Measurements from ENCODE around the gene MORN5.

The MORN5 gene

DNA sequence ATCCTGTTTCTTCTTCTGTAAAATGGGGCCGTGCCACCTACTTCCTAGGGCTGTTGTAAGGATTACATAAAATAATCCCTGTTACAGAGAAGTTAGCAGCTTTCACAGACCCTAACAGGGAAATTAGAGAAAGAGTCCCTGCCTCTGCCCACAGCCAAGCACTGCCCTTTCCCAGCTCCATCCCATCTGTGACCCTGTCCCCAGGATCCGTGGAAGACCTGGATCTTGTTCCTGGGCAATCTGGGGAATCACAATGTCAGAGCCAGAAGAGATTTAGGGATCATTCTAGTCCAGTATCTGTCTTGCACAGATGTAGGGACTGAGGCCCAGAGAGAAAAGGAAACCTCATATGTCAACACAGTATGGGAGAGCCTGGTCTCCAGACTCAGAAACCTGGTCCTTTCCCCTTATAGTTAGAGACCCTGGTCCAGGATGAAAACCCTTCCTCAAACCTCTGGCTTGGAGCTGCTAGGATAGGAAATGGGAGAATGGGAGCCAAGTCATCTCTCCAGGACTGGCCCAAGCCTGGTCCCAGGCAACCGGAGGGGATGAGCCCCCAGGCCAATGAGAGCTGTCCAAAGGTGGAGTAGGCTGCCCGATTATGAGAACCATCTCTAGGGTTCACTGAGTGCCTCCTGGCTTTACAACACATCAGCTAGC lies 56.6 kb downstream of the MORN5 start:
- DNase-seq (ENCODE audit: low read depth), result no peak

DNA sequence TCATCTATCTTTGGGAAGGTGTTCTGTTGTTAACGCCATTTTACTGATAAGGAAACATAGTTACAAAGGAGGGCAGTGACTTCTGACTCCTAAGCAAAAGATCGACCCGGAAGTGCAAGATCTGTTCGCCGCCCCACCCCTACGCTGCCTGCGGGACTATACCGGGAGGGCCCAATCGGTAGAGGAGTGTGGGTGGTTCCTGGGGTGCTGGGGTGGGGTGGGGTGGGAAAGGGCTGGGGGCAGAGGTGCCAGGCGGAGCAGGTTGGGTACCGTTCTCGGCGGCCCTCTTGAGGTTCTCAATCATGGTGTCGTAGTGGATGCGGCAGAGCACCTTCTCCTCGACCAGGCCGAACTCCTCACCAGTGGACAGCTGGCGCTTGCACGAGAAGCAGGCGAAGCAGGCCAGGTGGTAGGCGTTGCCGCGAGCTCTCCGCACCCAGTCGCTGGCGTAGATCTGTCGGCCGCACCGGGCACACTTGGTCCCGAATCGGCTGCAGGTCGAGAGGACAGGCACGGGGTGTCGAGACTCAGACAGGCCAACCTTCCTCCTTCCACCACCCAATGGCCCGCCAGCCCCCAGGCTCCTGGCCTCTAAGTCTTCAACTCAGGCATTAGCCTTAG lies 57.2 kb downstream of the MORN5 start:
- no peak for DNase-seq (ENCODE audit: low read depth)

DNA sequence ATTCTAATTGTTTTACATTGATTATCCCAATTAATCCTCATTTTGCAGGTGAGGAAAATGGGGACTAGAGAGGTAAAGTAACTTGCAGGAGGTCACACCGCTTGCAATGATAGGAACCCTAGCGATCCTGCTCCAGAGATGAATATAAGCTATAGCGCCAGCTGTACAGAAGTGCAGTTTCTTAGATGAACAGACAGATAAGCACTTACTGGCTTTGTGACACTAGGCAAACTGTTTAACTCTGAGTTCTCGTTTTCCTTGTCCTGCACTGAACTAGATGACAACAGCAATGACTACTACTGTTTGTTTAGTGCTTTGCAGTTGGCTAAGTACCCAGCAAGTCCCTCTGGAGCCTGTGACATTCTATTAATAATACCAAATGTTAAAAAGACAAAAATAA lies 57.9 kb downstream of the MORN5 start:
- no peak for DNase-seq (ENCODE audit: low read depth)

DNA sequence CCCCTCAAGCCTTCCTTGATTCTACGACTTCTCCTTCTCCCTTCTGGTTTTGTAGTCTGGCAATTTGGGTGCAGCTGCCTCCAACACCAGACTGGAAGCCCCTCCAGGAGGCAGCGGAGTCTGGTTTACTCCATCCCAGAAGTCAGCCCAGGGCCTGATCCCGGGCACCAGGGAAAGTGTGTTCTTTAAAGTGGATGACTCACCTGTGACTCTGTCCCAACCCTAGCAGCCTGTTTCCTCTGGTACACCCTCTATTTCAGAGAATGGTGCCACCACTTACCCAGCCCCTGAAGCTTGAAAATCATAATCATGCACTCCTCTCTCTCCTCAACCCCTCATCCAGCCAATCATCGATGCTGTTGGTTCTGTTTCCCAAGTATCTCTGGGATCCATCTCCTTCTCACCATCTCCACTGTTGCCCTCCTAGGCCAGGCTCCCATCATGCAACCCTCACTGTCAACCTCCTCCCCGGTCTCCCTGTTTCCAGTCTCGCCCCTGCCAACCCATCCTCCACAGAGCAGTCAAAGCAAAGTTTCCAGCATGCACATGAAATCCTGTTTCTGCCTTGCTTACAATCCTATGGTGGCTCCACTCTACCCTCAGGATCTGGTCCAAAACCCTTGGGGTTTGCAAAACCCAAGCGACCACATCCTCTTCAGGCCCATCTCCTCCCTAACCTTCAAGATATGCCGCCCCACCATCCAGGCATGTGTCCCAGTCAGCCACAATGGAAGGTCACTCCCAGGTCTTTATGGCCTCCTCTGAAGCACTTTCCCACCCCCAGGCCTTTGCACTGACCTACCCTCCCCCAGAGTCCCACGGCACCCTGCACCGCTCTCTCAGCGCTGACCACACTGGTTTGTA lies 58.6 kb downstream of the MORN5 start:
- no peak for DNase-seq (ENCODE audit: low read depth)

DNA sequence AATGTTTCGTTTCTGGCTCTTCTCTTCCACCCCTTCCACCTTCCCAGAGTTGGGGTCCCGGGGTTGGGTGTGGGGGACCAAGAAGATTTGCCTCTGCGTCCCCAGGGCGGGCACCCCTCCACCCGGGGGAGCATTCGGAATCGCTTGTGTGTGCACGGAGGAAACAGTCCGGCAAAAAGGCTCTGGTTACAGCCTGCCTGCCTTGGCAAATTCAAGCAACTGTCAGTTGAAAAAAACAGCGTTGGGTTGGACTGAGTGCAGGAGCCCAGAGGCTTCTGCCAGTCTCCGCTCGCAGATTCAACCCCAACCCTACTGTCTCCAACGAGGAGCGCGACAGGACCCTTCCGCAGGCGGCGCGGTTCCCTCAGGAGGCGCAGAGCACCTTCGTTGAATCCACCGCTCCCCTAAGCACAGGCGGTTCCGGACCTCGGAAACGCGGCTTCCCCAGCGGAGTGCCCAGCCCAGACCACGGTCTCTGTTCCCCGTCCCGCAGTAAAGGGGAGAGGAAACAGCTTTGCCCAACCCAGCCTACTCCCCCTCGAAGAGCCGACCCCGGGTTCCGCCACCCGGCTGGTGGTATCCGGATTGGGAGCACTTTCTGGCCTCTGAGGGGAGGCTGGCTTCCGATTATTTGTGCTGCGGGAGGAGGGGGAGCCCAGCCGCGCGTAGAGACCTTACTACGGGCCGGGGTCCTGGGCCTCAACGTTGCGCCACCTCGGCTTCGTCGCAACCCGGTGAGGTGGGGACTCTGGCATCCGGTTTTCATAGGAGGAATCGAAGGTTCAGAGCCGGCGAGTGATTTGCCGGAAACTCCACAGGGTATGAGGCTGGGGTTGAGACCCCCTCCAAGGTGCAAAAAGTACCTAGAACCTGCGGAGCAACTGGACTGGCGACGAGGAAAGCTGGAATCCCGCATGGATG lies 59.5 kb downstream of the MORN5 start:
- DNase-seq (ENCODE audit: low read depth), result no peak

DNA sequence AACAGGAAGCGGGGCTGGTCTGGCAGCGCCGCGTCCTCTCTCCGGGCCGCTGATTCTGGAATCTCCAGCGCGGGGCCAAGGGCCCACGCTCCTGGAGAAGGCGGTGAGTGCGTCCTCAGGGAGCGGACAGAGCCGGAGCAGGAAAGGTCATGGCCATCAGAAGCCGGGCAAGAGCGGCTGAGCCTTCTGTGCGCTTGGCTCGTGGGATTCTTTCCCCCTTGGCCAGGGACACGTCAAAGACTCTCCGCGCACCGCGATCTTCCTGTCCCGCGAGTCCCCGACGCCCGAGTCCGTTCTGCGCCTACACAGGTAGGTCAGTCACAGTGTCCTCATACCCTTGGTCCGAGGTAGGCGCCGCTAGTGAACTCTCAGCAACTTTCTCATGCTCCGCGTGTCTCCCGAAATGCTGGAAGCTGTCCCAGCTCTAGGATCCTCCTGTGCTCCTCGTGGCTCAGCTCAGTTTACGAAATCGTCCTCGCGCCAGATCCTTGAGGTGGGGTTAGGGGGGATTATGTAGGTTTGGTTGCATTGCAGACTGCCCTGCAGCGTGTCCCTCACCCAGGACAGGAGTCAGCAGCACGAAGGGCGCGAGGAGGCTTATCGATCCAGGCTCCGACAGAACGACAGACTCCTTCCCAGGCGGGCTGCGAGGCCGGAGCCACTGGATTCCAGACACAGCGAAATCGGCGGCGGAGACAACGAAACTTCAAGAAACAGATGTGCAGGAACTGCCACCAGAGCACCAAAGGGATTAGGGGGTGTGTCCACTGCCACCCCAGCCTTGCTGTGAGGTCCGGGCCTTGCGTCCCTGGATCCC lies 60.4 kb downstream of the MORN5 start:
- DNase-seq (ENCODE audit: low read depth), result no peak

DNA sequence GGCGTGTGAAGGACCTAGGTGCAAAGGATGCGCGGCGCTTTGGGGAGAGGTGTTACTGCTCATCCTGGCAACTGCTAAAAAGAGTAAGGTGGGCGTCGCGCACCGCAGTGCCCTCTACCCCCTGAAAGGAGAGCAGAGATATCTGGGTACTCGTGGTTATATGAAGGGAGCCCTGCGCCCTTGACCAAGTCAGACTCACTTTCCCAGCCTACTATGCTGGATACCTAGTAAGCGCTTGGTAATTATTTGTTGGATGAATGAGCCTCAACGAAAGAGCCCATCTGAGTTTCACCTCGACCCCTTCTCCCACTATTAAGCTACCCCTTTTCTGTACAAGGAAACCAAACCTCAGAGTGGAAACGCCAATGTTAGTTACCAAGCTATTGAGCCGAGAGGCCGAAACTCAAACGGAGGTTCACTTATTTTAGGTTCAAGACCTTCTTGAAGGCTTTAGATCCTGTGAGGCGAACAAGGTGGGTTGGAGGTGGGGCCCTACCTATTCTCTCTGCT lies 61.0 kb downstream of the MORN5 start:
- no peak for DNase-seq (ENCODE audit: low read depth)

DNA sequence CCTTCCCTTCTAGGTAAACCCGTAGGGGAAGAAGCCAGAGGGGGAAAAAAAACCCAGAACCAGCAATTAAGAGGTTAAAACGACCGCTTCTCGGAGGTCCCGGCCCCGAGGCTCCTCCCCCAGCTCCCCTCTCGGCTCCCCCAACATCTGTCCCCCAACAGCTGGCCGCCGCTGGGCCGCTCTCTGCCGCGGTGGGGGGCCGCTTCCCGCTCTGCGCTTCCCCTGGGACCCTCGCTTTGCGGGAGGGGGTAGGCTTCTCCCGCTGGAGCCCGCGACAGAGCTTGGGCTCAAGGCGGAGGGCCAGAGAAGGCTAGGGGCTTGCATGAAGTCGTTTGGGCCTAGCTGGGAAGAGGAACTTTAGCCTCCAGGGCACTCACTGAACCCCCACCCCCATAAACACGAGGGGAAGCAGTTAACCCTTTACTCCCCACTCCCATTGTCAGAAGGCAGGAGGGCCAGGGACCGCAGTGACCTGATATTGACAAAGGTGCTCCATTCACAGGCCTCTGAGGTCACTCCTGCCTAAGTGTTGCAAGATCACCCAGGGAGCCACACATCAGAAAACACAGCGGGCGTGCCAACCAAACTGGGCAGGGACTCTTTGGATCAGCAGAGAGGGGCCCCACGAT lies 61.6 kb downstream of the MORN5 start:
- no peak for DNase-seq (ENCODE audit: low read depth)

DNA sequence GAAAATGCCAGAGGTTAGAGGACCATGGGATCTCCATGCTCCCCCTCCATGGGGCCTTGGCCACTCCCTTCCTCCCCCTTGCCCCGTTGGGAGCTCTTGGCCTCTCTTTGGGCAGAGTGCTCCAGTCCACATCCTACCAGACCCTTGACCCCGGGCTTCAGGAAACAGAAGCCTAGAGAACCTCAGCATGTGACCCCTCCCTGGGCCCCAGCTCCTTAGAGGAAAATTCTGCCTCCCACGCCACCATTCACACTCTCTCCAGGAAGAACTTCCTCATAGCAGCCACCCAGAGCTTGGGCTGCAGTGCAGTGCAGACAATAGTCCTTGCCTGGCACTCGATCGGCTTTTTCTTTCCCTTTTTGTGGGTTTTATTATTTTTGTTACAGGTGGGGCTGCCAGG lies 63.1 kb downstream of the MORN5 start:
- DNase-seq (ENCODE audit: low read depth), result no peak

DNA sequence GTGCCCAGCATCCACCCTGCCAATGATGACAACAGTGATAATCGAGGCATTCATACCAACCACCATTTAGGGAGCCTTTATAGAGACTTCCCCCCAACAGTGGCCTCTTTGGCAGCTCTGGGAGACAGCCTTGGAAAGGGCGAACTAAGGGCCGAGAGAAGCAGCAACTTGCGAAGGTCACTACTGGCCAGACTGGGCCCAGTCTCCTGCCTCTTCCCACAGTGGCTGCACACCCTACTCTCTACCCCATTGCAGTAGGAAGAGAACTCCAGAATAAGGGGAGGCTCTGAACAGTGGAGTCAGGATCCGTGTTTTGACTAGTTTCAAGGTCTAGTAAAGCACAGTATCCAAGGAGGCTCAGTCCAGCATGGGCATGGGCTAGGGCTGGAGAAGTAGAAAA lies 63.7 kb downstream of the MORN5 start:
- no peak for DNase-seq (ENCODE audit: low read depth)

DNA sequence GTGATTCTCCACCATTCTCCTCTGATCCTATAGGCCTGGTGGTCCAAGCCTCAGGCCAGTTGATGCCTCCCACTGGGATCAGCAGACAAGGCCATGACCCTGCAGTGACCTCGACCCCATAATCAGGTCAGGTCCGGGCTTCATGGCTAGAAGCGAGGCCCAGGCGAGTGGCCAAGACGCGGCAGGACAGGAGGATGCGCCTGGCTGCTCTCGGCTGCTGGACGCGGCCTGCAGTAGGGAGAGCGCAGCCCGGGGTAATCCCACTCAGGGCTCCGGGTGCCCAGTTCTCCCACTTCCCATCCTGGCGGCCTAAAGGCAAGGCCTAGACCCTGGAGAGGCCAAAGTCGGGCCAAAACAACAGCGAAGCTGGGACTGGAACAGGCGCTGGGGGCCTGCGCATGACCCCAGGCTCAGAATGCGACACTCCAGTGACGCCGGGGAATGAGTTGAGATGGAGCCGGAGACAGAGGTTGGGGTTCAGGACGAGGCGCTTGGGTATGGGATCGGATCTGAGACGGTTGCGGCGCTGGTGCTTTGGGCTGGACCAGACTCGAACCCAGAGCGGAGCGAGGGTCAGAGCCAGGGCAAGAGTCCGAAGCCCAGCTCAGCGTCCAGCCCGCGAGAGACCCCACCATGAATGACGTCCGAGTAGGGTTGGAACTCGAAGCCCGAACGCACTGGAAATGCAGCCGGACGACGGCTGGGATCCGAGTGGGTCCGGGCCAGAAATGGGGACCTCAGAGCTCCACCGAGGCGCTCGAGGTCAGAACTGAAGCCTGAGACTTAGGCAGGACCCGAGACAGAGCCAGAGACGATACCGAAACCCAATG lies 65.8 kb downstream of the MORN5 start:
- DNase-seq (ENCODE audit: low read depth), result no peak

DNA sequence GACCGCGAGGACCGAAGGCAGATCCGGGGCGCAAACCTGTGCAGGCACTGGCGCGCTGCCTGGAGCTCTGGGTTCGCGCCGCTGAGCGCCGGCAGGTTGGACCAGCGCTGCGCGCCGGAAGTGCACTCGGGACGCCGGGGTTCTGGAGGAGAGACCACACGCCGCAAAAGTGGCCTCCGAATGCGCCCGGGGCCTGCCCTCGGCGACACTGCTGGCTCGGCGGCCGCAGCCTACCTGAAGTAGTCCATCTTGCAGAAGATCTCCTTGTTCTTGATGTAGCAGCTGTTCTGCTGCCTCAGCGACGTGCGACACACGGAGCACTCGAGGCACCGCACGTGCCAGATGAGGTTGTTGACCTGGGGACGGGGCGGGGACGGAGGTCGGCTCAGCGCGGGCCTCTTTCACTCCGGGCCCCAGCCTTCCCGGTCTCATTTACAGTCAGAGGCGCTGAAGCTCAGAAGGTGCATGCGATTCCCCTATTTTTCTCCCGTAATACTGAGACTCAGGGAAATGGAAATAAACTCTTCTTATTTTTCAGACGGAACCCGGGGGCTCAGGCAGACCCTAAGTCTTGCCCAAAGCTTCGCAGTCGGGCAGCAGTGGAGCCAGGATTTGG lies 66.5 kb downstream of the MORN5 start:
- DNase-seq (ENCODE audit: low read depth), result no peak

DNA sequence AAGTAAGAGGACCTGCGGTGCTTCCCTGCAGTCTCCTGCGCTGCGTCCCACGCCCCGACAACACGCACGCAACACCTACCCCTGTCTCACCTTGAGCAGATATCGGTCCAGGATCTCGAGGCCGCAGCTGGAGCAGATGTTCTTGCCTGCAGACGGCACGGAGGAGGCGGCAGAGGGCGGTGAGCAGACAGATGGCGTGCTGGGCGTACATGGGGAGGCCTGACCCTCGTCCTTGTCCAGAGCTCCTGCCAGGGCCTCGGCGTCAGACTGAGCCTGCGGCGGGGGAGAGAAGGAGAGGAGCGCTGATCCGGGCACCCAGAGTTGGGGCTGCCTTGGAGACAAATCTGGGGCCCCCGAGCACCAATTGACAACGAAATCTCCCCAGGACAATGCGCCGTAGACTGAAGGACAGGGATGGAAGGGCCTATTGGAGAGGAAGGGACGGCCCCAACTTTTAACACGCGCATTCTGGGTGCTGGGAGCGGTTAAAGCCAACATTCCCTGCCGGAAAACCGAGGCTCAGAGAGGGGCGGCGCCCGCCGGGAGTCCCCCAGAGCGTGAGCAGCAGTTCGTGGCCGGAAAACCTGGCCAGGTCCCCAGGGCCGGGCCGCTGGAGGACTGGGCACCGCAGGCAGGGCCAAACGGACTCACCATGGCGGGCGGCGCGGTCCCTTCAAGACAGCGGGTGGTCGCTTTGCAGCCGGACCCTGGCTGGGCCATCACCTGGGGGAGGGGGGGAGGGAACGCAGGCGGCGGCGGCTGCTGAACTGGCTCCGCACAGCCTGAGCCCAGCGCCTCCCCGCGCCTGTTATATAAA lies 67.3 kb downstream of the MORN5 start:
- DNase-seq (ENCODE audit: low read depth), result no peak

DNA sequence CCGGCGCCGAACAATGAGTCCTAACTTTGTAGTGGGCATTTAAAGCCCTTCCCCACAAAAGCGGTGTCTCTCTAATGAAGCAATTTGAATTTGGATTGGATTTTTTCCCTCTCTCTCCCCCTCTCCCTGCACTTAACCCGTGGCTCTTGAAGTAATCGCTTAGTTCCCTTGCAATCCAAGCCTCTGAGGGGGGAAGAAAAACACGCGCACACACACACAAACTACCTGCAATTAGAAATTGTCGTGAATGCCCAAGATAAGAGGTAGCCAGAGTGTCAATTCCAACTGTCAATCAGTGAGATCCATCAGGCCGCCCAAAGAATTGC lies 67.8 kb downstream of the MORN5 start:
- DNase-seq (ENCODE audit: low read depth), result no peak

DNA sequence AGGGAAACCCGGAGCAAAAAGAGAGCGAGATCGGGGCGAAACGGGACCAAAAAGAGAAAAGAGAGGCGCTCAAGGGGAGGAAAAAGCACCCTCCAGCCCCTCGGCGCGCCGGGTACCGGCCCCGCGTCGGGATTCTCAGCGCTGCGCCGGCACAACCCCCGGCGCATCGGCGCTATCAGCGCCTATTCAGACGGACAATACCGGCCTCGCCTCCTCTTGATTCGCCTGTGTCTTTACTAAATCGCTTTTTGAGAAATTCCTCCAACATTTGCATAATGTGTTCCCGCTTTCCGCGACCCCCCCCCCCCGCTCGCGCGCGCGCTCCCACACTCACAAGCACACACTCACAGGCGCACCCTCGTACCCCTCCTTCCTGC lies 68.5 kb downstream of the MORN5 start:
- no peak for DNase-seq (ENCODE audit: low read depth)

DNA sequence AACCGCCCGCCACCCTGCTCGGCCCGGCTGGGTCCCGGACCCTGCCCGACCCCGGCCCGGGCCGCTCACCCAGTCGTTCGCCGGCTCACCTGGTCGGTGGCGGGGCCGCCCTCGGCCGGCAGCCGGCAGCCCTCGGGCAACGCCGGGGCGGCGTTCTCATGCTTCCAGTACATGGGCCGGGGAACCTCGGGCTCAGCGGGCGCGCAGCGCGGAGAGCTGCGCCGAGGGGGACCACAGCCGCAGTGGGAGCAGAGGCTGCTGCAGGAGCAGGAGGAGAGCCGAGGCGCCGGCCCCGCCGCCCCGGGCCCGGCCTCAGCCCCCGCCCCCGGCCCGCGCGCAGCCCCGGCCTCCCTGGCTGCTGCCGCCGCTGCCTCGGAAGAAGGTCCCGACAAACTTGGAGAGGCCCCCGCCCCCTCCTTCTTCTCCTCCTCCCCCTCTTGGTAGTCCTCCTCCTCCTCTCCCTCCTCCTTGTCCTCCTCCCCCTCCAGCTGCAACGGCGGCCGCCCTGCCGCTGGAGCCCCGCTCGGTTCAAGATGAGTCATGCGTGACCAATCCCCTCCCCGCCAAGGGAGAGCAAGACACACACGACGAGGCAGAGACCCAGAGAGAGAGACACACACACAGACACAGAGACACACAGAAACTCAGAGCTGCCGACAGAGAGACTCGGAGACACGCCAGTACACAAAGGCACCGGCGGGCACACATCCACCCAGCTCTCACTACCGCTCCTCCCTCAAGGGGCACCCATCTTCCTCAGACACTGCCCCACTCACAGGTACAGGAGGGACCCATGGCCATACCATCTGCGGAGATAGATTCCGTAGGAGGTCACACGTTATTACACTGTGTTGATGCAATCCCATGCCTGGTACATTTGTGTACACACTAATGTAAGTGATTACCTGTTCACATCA lies 69.1 kb downstream of the MORN5 start, which contains the start of gene LHX6:
TSS of gene LHX6 (minus strand) at position 390 of the 917 bp plus-strand sequence. CDS start at position 173, 217 bp downstream.
- DNase-seq (ENCODE audit: low read depth), result no peak

DNA sequence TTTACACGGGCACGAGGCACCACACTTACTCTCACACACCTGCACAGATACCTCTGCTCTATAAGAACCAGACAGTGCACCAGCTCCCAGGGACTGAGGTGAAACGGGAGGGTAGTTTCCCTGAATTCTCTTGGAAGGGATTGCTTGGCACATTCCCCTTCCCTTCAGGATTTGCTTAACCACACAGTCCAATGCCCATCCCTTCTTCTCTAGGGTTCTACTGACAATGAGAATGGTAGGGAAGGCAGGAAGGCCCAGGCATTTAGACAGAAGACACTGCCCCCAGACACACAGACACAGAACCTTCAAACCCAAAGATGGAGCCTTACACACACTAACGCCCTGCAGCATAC lies 69.8 kb downstream of the MORN5 start:
- no peak for DNase-seq (ENCODE audit: low read depth)
